SJCRH30 (cell line): Measurements from ENCODE around the gene GSX2. TPM values are rescaled to one million over a fixed set of nuclear protein-coding genes. Genes with fewer than 3 reads are reported as not detected.
A peak's percentile ranks its signal among the peaks of the same experiment; 100 is the strongest.
"Not testable (repeated sequence)": the region's sequence is repeated elsewhere in the genome, so short reads cannot be mapped to it uniquely, and the experiment has no call there.

Experiments used
- DNase-seq, 2 experiments: peaks; one replicate each; pipeline ENCODE4 v3.0.0-alpha.2; 2015 to 2020
- H3K27ac ChIP-seq: fragments of 250-450 bp; sonication (Bioruptor Pico); 2 replicates; pipeline ENCODE4 v1.5.1; 2020; ENCODE audit warnings: mild to moderate bottlenecking, moderate library complexity
- H3K27me3 ChIP-seq: fragments of 250-450 bp; sonication (Bioruptor Pico); 2 replicates; pipeline ENCODE4 v1.5.1; 2020; ENCODE audit warnings: mild to moderate bottlenecking, moderate library complexity
- H3K36me3 ChIP-seq: fragments of 250-450 bp; sonication (Bioruptor Pico); 2 replicates; pipeline ENCODE4 v1.5.1; 2020; ENCODE audit warnings: mild to moderate bottlenecking, moderate library complexity
- H3K4me1 ChIP-seq: fragments of 250-450 bp; sonication (Bioruptor Pico); 2 replicates; pipeline ENCODE4 v1.5.1; 2020; ENCODE audit warnings: mild to moderate bottlenecking, moderate library complexity
- H3K4me3 ChIP-seq: fragments of 250-450 bp; sonication (Bioruptor Pico); 2 replicates; pipeline ENCODE4 v1.5.1; 2020; ENCODE audit warnings: mild to moderate bottlenecking, moderate library complexity
- H3K9me3 ChIP-seq: fragments of 250-450 bp; sonication (Bioruptor Pico); replicated peaks from 2 replicates; pipeline ENCODE4 v1.5.1; 2020; ENCODE audit warnings: mild to moderate bottlenecking, moderate library complexity
- total RNA-seq: library from RNA; depleted of rRNA; stranded (reverse); fragments of >200 nt; shearing (Covaris generic); gene quantifications from 2 replicates; pipeline ENCODE4 v1.2.3, GENCODE V29; 2014; rRNA removed

GSX2 gene
- total RNA-seq = 0.34 TPM in 1 of 2 replicates, not detected in the other

- DNase-seq = peak; percentile 43 to 55
- 0 out of 2 replicates have a peak, but pooled peaks cover 5% of the 10 kb centered on the region for H3K4me1 ChIP-seq
- peaks cover 20% of the 10 kb centered on the region for H3K27me3 ChIP-seq
- H3K9me3 ChIP-seq = no peaks in the 10 kb centered on the region
- no peak within 1 kb of the TSS for H3K27ac ChIP-seq
- no peaks in the 10 kb centered on the region for H3K36me3 ChIP-seq
- H3K4me3 ChIP-seq = peak within 1 kb of the TSS; percentile 51
Measured at GRCh38 chr4:54099748-54100574, at the start of gene GSX2. TSS of gene GSX2 (plus strand) at chr4:54100163. CDS start at chr4:54100345, 182 bp downstream.

GRCh38 chr4:54050214-54050904, 49.6 kb upstream of the GSX2 start:
- Histone ChIP-seq H3K36me3 (peaks cover 14% of the 10 kb centered on the region), H3K4me1 (no peaks in the 10 kb centered on the region), H3K27me3 (no peaks in the 10 kb centered on the region), H3K4me3 (no peak overlapping the region), H3K9me3 (no peaks in the 10 kb centered on the region; the same call in 1 of the 2 replicates), H3K27ac (no peak overlapping the region)
- no peak for DNase-seq

- not testable (repeated sequence) for H3K4me1 ChIP-seq, H3K4me3 ChIP-seq, H3K9me3 ChIP-seq, H3K36me3 ChIP-seq, DNase-seq, H3K27me3 ChIP-seq, H3K27ac ChIP-seq
Measured at GRCh38 chr4:54053322-54053721, 46.6 kb upstream of the GSX2 start.

DNA sequence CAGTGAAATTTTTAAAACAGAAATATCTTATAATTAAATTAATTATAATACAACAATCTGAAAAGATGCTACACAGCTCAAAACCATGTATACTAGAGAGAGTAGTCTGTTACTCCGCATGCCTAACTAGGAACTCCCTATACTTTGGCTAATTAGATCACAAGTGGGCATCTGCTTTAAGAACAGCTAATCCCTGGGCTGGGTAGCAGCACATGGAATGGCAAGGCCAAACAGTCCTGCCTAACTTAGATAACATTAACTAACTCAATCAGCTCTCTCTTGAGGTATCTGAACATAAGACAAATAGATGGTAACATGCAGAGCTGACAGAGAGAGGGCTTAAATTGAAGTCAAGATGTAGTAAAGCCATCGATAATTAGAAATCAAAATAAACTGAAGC, 45.5 kb upstream of the GSX2 start:
- Histone ChIP-seq H3K4me3 (no peak overlapping the region), H3K9me3 (no peaks in the 10 kb centered on the region), H3K27ac (no peak overlapping the region), H3K36me3 (no peaks in the 10 kb centered on the region; the same call in 1 of the 2 replicates), H3K27me3 (no peaks in the 10 kb centered on the region), H3K4me1 (peaks cover under 1% of the 10 kb centered on the region; the same call in 1 of the 2 replicates)
- DNase-seq = no peak

DNA sequence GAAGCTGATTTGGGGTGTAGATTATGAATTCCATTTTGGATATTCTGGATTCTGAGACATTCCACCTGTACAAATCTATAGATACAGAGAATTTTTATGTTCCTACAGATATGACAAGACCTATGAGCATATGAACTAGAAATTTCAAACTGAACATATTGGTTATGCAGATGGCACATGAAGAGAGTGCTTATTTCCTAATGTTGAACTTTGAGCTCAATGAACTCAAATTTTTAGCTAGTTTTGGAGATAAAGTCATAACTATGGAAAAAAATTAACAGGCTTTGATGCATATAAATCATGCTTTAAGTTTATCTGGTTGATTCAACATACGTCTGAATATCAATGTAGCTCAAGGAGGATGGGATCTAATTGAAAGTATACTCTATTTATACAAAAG, 44.5 kb upstream of the GSX2 start:
- DNase-seq = no peak

GRCh38 chr4:54056360-54056759, 43.6 kb upstream of the GSX2 start:
- no peak for DNase-seq
- Histone ChIP-seq H3K9me3 (no peaks in the 10 kb centered on the region), H3K4me3 (no peak overlapping the region), H3K4me1 (peaks cover 11% of the 10 kb centered on the region), H3K27ac (no peak overlapping the region), H3K27me3 (no peaks in the 10 kb centered on the region), H3K36me3 (no peaks in the 10 kb centered on the region; the same call in 1 of the 2 replicates)

More for the DNA sequence above, 44.5 kb upstream of the GSX2 start:
- no peaks in the 10 kb centered on the region for H3K27me3 ChIP-seq
- no peak overlapping the region for H3K4me3 ChIP-seq
- no peaks in the 10 kb centered on the region for H3K9me3 ChIP-seq
- no peak overlapping the region for H3K27ac ChIP-seq
- peaks cover 8% of the 10 kb centered on the region for H3K4me1 ChIP-seq
- H3K36me3 ChIP-seq = no peaks in the 10 kb centered on the region; the same call in 1 of the 2 replicates

GRCh38 chr4:54058171-54058570, 41.8 kb upstream of the GSX2 start:
- Histone ChIP-seq H3K9me3 (no peaks in the 10 kb centered on the region), H3K4me3 (no peak overlapping the region), H3K36me3 (no peaks in the 10 kb centered on the region), H3K4me1 (peaks cover 17% of the 10 kb centered on the region), H3K27ac (no peak overlapping the region), H3K27me3 (no peaks in the 10 kb centered on the region)
- DNase-seq = no peak

DNA sequence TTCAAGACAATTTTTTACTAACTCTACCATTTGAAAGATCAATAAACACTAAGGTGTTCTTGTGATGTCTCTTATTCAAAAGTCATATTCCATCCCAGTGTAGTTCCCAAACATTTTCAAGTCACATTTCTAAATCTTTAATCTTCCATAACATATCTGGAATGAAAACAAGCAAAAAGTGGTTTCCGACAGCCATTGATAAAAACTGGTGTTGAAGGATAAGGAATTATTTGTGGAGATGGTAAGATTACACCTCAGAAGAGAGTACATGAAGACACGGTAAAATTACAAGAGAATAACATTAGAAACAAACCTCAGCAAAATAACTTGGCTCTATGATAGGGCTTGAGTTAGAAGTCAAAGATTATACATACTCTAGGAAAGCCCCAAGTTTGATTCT, 39.8 kb upstream of the GSX2 start:
- no peaks in the 10 kb centered on the region for H3K9me3 ChIP-seq
- H3K27me3 ChIP-seq = no peaks in the 10 kb centered on the region
- peaks cover 17% of the 10 kb centered on the region for H3K4me1 ChIP-seq
- no peak overlapping the region for H3K4me3 ChIP-seq
- H3K36me3 ChIP-seq = no peaks in the 10 kb centered on the region
- H3K27ac ChIP-seq = no peak overlapping the region
- DNase-seq = peak in 1 of 2 experiments; percentile 11

GRCh38 chr4:54061067-54061466, 38.9 kb upstream of the GSX2 start:
- Histone ChIP-seq H3K36me3 (no peaks in the 10 kb centered on the region), H3K27ac (no peak overlapping the region), H3K4me1 (peaks cover 17% of the 10 kb centered on the region), H3K4me3 (no peak overlapping the region), H3K9me3 (no peaks in the 10 kb centered on the region), H3K27me3 (no peaks in the 10 kb centered on the region)
- no peak for DNase-seq

DNA sequence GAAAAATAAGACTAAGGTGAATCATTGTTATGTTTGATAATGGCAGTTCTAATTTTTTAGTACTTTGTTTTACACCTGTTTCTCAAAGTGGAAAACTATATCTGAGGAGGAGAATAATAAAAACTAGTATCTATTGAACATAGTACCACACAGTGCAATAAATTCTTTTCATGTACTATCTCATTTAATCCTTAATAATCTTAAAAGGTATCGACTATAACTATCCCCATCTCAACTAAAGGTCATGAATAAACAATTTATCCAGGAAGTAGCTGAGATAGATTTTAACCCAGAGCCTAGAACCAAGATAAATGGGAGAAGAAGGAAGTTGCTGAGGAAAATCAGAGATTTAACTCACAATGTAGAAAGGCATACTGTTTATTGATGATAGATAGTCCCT, 38.1 kb upstream of the GSX2 start:
- Histone ChIP-seq H3K9me3 (no peaks in the 10 kb centered on the region), H3K4me3 (no peak overlapping the region), H3K4me1 (peaks cover 17% of the 10 kb centered on the region), H3K27me3 (no peaks in the 10 kb centered on the region), H3K27ac (no peak overlapping the region), H3K36me3 (no peaks in the 10 kb centered on the region)
- DNase-seq = no peak

DNA sequence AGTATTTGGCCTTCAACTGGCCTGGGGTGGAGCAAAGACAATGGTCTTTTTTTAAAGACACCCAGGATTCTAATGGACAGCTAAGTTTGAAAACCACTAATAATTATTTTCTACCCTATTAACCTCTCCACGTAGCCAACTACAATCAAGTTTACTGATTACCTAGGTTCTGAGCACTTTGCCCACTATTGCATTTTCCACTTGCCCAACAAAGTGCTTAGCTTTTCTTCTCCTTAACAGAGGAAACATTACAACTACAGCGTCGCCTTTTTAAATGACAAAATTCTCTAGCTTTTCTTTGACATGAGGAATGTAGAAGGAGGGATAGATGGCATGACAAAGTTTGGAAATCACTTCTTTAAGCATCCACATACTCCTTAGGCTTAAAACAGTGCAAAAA, 37.6 kb upstream of the GSX2 start:
- Histone ChIP-seq H3K36me3 (no peaks in the 10 kb centered on the region), H3K9me3 (no peaks in the 10 kb centered on the region), H3K4me1 (peaks cover 17% of the 10 kb centered on the region), H3K4me3 (peak overlapping the region; percentile 93; the same call in 1 of the 2 replicates), H3K27me3 (no peaks in the 10 kb centered on the region), H3K27ac (no peak overlapping the region)
- no peak for DNase-seq

DNA sequence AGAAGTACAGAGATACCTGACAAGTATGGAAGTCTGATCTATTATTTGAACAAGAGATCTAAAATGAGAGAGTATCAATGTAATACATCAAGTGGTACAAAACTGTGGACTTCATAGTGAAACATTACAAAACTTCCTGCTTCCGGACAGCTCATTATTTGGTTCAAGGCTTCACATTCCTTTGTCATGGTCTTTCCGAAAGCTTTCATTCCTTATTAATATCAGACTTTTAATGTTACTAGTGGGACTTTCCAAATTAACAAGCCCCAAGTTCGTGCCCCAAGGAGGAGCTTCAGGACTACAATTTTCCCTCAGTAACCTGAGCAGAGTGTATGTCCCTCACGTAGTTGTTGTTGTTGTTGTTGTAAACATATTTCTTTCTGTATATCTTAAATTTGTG, 36.7 kb upstream of the GSX2 start:
- Histone ChIP-seq H3K4me3 (peak overlapping the region; percentile 93), H3K4me1 (peaks cover 17% of the 10 kb centered on the region), H3K9me3 (no peaks in the 10 kb centered on the region), H3K27me3 (no peaks in the 10 kb centered on the region), H3K27ac (peak overlapping the region; percentile 77), H3K36me3 (no peaks in the 10 kb centered on the region)
- no peak for DNase-seq

DNA sequence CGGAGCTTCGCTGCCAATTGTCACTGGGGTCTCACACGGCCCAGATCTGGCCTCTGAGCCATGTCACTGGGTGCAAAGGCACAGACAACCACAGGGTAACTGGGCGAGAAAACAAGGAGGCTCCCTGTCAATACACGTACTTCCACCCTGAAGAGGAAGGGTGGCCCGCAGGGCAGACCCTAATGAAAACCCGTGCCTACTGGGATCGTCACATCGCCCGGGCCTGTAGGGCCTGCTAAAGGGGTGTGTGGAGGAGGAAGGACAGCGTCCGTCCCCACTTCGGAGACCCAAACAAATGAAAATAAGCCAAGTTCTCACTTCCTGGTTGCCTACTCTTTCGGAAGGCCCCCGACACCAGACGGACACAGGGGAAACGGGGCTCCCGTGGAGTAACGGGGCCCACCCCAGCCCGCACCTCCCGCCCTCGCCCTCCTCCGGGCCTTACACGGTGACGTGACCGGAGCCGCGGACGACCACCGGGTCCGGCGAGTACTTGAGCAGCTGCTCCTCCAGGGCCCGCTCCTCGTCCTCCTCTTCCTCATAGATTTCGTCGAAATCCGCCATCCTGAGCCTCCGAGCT, 36.1 kb upstream of the GSX2 start:
- Histone ChIP-seq H3K4me3 (peak overlapping the region; percentile 93), H3K27me3 (no peaks in the 10 kb centered on the region), H3K9me3 (no peaks in the 10 kb centered on the region), H3K27ac (peak overlapping the region; percentile 77), H3K4me1 (peaks cover 17% of the 10 kb centered on the region), H3K36me3 (no peaks in the 10 kb centered on the region)
- DNase-seq = peak; percentile 35 to 57

DNA sequence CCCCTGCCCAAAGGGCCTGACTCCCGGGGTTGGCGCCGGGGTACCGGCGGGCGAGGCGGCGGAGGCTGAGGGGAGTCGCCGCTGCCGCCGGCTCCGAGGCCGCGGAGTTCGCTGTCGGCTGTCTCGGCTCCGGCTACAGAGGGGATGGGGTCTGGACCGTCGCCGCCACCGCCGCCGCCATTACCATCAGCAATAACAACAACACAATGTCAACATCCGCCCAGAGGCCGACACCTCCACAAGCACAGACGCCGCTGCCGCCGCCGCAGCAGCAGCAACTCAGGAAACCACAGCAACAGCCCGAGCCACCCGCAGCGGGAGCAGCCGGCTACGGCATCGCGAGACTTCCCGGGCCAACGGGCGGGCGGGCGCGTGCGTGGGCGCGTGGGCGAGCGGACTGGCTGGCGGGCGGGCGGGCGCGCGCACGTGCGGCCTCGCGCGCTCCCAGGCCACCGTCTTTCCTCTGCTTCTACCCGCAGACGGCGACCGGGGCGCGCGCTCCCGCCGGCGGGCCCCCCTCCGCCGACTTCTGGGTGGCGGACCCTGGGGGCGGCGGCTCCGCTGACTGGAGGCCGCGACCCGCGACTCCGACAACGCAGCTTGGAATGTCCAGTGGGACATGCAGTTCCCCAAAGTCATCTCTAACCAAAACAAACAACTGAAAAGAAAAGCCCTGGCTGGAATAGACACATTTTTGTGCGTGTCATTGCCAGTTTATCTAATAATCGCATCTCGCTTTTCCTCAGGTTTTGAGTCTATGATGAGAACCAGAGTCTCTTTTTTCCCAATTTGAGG, 35.4 kb upstream of the GSX2 start, which contains the start of gene CHIC2:
Gene CHIC2, minus strand, starts transcription at position 289 of the 795 bp plus-strand sequence. CDS start 305 bp downstream, outside the sequence.
- Histone ChIP-seq H3K36me3 (no peaks in the 10 kb centered on the region), H3K27me3 (no peaks in the 10 kb centered on the region), H3K4me1 (peaks cover 17% of the 10 kb centered on the region), H3K27ac (peak within 1 kb of the TSS; percentile 77), H3K9me3 (no peaks in the 10 kb centered on the region), H3K4me3 (peak within 1 kb of the TSS; percentile 93)
- peak; percentile 95 for DNase-seq
